SH-SY5Y (cell line): ENCODE results near the gene CYB5A.

Source experiments
- GATA2 ChIP-seq: IDR thresholded peaks from 2 replicates; pipeline ENCODE4 v1.6.1; 2011; ENCODE audit warnings: mild to moderate bottlenecking, low read depth, low read length
- GATA3 ChIP-seq: IDR thresholded peaks from 2 replicates; pipeline ENCODE4 v1.6.1; 2011; ENCODE audit warnings: low read depth, mild to moderate bottlenecking, low read length, moderate library complexity

DNA sequence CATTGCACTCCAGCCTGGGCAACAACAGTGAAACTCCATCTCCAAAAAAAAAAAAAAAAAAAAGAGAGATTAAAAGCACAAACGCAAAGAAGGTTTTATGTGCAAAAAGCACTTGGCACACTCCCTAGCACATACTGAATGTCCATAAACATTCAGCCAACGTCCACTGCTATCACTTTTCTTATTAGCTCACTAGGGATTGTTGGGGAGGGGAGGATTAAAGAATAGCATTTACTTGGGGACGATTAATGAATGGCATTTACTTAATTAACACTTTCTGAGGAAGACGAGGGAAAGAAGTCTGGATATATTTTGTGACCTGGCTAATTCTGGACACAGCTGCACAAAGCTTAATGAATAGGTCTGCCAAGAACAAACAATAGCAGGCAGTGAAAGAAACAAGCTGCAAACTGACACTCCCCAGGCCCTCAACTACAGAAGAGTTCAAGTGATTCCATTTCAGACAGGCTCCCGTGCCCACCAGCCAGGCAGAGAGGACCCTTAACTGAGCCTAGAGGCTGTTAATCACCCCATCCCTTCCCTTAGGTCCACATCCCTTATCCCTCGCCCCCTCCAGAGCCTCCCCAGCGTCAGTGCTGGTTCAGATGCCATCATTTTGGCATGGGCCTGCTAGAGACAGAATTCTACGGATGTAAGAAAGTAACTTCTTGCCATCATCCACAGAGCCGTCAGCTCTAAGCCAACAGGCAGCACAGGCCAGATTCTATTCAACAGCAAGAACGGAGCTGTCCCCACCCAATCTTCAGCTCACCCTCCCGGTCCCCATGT lies 7.4 kb downstream of the CYB5A start:
- TF ChIP-seq GATA2 (no peak), GATA3 (no peak)
